Measurements from ENCODE around the gene RNF169. TPM values are rescaled to one million over a fixed set of nuclear protein-coding genes. Genes with fewer than 3 reads are reported as not detected.

RNF169 gene
- total RNA-seq, 1 experiment from 2014 or later: 13.0 TPM

DNA sequence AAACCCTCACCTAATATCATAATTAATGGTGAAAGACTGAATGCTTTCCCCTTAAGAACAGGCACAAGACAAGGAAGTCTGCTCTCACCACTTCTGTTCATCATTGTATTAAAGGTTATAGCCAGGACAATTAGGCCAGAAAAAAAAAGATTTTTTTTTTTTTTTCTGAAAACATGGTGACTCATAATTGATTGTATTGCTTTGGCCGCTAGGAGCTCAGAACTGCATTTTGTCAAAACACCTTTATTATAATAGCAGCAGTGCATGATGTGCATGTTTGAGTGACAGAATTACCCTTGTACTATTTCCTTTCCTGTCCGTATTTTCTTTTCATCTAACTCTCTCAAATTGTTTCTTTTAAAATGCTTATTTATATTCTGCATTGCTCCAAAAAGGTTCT lies 98.1 kb downstream of the RNF169 start:
- Mint-ChIP-seq H3K9me3 (no peaks in the 10 kb centered on the region), H3K27me3 (ENCODE audit: low read depth) (no peaks in the 10 kb centered on the region), H3K4me3 (no peak overlapping the region), H3K4me1 (peaks cover 16 to 20% of the 10 kb centered on the region in 2 experiments), H3K27ac (no peak overlapping the region), H3K36me3 (ENCODE audit: insufficient read depth in 1 of 3, low read depth in 3 of 3) (peaks cover 3 to 29% (median 7%) of the 10 kb centered on the region in 3 experiments; a peak in 4 of 7 replicates)
- Histone ChIP-seq H3K9me3 (ENCODE audit: control insufficient read depth, low read depth, low read length) (no peaks in the 10 kb centered on the region), H3K27me3 (ENCODE audit: insufficient read depth, low read length) (no peaks in the 10 kb centered on the region), H3K79me2 (ENCODE audit: insufficient read depth, low read length) (no peaks in the 10 kb centered on the region), H3K4me1 (ENCODE audit: insufficient read depth, low read length) (peaks cover 8% of the 10 kb centered on the region; the same call in 1 of the 2 replicates), H3K79me1 (ENCODE audit: insufficient read depth, low read depth, low read length, poor library complexity, severe bottlenecking) (no peaks in the 10 kb centered on the region), H2BK20ac (ENCODE audit: low read depth, low read length, poor library complexity, severe bottlenecking) (no peak overlapping the region), H2BK120ac (ENCODE audit: low read depth, low read length, poor library complexity, severe bottlenecking) (no peak overlapping the region), H2AK5ac (ENCODE audit: insufficient read length, low read length) (no peak overlapping the region), H4K20me1 (ENCODE audit: control insufficient read depth, insufficient read depth, insufficient read length) (no peaks in the 10 kb centered on the region), H3K23ac (ENCODE audit: insufficient read length, low read depth, low read length) (no peak overlapping the region), H3K4me2 (ENCODE audit: insufficient read depth, insufficient read length, low read length) (no peak overlapping the region), H3T11ph (ENCODE audit: low read length) (no peak overlapping the region), H4K5ac (ENCODE audit: insufficient read length, low read depth, low read length) (no peak overlapping the region), H3K14ac (ENCODE audit: insufficient read depth, low read length) (no peak overlapping the region), H2BK12ac (ENCODE audit: insufficient read length, low read depth, low read length) (no peak overlapping the region), H4K91ac (ENCODE audit: insufficient read length, low read depth, low read length) (no peak overlapping the region), H2BK5ac (ENCODE audit: insufficient read length, low read length) (no peak overlapping the region), H2AFZ (ENCODE audit: low read length) (no peak overlapping the region), H3K4ac (ENCODE audit: low read depth, low read length) (no peak overlapping the region), H3K18ac (ENCODE audit: insufficient read length, low read depth, low read length) (no peak overlapping the region), H3K23me2 (ENCODE audit: insufficient read length, low read depth, low read length, poor library complexity, severe bottlenecking) (no peaks in the 10 kb centered on the region), H3K9ac (ENCODE audit: extremely low read depth, insufficient read length, low read length) (no peak overlapping the region), H3K27ac (ENCODE audit: insufficient read length, low read depth, low read length) (no peak overlapping the region), H3K56ac (ENCODE audit: insufficient read length, low read depth, low read length) (no peak overlapping the region), H4K8ac (replicated peaks; ENCODE audit: insufficient read length, low read depth, low read length) (no peak overlapping the region), H2BK15ac (ENCODE audit: low read depth, low read length) (no peak overlapping the region)
- no CpG with 5 or more reads among the region's 2 CpGs for WGBS (ENCODE audit: extremely low coverage, insufficient read length, low lambda C conversion rate)
- no peak for DNase-seq
- TF ChIP-seq, protein P1, sequence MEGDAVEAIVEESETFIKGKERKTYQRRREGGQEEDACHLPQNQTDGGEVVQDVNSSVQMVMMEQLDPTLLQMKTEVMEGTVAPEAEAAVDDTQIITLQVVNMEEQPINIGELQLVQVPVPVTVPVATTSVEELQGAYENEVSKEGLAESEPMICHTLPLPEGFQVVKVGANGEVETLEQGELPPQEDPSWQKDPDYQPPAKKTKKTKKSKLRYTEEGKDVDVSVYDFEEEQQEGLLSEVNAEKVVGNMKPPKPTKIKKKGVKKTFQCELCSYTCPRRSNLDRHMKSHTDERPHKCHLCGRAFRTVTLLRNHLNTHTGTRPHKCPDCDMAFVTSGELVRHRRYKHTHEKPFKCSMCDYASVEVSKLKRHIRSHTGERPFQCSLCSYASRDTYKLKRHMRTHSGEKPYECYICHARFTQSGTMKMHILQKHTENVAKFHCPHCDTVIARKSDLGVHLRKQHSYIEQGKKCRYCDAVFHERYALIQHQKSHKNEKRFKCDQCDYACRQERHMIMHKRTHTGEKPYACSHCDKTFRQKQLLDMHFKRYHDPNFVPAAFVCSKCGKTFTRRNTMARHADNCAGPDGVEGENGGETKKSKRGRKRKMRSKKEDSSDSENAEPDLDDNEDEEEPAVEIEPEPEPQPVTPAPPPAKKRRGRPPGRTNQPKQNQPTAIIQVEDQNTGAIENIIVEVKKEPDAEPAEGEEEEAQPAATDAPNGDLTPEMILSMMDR (conservative IDR thresholded peaks at IDR 0.05): no peak

Data from H9 (cell line).